Fibroblast of pulmonary artery (primary cell): Measurements from ENCODE around the gene ERBB4.

Source experiments
- DNase-seq: peaks from one replicate; pipeline ENCODE4 v3.0.0-alpha.2; 2010; ENCODE audit warnings: low read depth
- H3K4me3 ChIP-seq: replicated peaks from 2 replicates; pipeline ENCODE4 v1.5.1; 2011; ENCODE audit warnings: low read depth, mild to moderate bottlenecking, control low read depth, low read length, moderate library complexity
- CTCF ChIP-seq: IDR thresholded peaks from 2 replicates; pipeline ENCODE4 v1.5.1; 2011; ENCODE audit warnings: mild to moderate bottlenecking, control low read depth, low read length, inconsistent platforms; ENCODE audit errors: missing control alignments

The ERBB4 gene

GRCh38 chr2:211503198-211503597 lies 1035.4 kb downstream of the ERBB4 start:
- no peak for TF ChIP-seq CTCF
- no peak overlapping the region for H3K4me3 ChIP-seq
- DNase-seq = no peak

- TF ChIP-seq CTCF = no peak
- H3K4me3 ChIP-seq = no peak overlapping the region
- DNase-seq = no peak
Observed at GRCh38 chr2:211498551-211499205, 1039.9 kb downstream of the ERBB4 start.

- DNase-seq = no peak
- H3K4me3 ChIP-seq = no peak overlapping the region
- no peak for TF ChIP-seq CTCF
Observed at GRCh38 chr2:211495339-211495738, 1043.3 kb downstream of the ERBB4 start.

GRCh38 chr2:211494536-211494935 lies 1044.1 kb downstream of the ERBB4 start:
- TF ChIP-seq CTCF = no peak

GRCh38 chr2:211494085-211494484 lies 1044.5 kb downstream of the ERBB4 start:
- H3K4me3 ChIP-seq = no peak overlapping the region
- DNase-seq = no peak
- TF ChIP-seq CTCF = no peak

More at GRCh38 chr2:211494536-211494935, 1044.1 kb downstream of the ERBB4 start:
- no peak overlapping the region for H3K4me3 ChIP-seq
- no peak for DNase-seq

GRCh38 chr2:211487733-211488132 lies 1050.9 kb downstream of the ERBB4 start:
- DNase-seq = no peak
- no peak overlapping the region for H3K4me3 ChIP-seq
- no peak for TF ChIP-seq CTCF

- no peak overlapping the region for H3K4me3 ChIP-seq
- no peak for DNase-seq
- no peak for TF ChIP-seq CTCF
Observed at GRCh38 chr2:211479536-211480150, 1059.0 kb downstream of the ERBB4 start.
